HEK293 (cell line): ENCODE data around the gene IFI27L2.

ENCODE experiments used
- CTCF ChIA-PET: fragments of 350-600 bp; formaldehyde crosslinking; extraction: SDS; loops from one replicate; lab custom pipeline; 2021; ENCODE audit warnings: antibody characterized with exemption; lab: Yijun Ruan, JAX
- POLR2A ChIA-PET: fragments of 300-600 bp; formaldehyde crosslinking; extraction: SDS; loops from one replicate; lab custom pipeline; 2020; ENCODE audit warnings: antibody characterized with exemption, inconsistent platforms; lab: Yijun Ruan, JAX
- H3K27ac ChIP-seq: fragments of 200-500 bp; sonication (Bioruptor generic); 2 replicates; pipeline ENCODE4 v1.5.1; 2014; ENCODE audit warnings: low read depth, low read length, control low read depth, inconsistent platforms; ENCODE audit errors: extremely low read depth
- H3K36me3 ChIP-seq, 2 experiments: fragments of 200-500 bp in 1 of 2; sonication (Bioruptor generic) in 1 of 2; 1 replicate in 1 of 2; 2 replicates in 1 of 2; pipeline ENCODE4 v1.5.1; 2014 to 2017; ENCODE audit warnings: inconsistent platforms in 2 of 2, low read length in 2 of 2; ENCODE audit not compliant: control insufficient read depth in 2 of 2, insufficient read depth in 1 of 2
- H3K4me1 ChIP-seq: fragments of 200-500 bp; sonication (Bioruptor generic); 2 replicates; pipeline ENCODE4 v1.5.1; 2014; ENCODE audit warnings: mild to moderate bottlenecking, low read length, inconsistent platforms; ENCODE audit not compliant: control insufficient read depth, insufficient read depth
- H3K4me3 ChIP-seq: 2 replicates; pipeline ENCODE4 v1.5.1; 2011; ENCODE audit warnings: low read depth, mild to moderate bottlenecking, control low read depth, low read length, moderate library complexity
- H3K9me3 ChIP-seq: fragments of 200-500 bp; sonication (Bioruptor generic); 2 replicates; pipeline ENCODE4 v1.5.1; 2014; ENCODE audit warnings: low read depth, low read length, inconsistent platforms; ENCODE audit not compliant: control insufficient read depth, insufficient read depth
- BCL11B ChIP-seq: fragments of 450-650 bp; formaldehyde crosslinking; IDR thresholded peaks from 2 replicates; pipeline ENCODE4 v1.5.1; 2016; ENCODE audit warnings: low read depth, missing biosample characterization, missing genetic modification characterization
- KLF7 ChIP-seq: fragments of 450-650 bp; formaldehyde crosslinking; IDR thresholded peaks from 2 replicates; pipeline ENCODE4 v1.5.1; 2016; ENCODE audit warnings: missing biosample characterization, missing genetic modification characterization, borderline replicate concordance
- OVOL3 ChIP-seq: fragments of 450-650 bp; formaldehyde crosslinking; IDR thresholded peaks from 2 replicates; pipeline ENCODE4 v1.5.1; 2016; ENCODE audit warnings: missing biosample characterization, missing genetic modification characterization
- REPIN1 ChIP-seq: fragments of 450-650 bp; formaldehyde crosslinking; IDR thresholded peaks from 2 replicates; pipeline ENCODE4 v1.5.1; 2017; ENCODE audit warnings: missing biosample characterization, missing genetic modification characterization, low read depth
- SALL2 ChIP-seq: fragments of 450-650 bp; formaldehyde crosslinking; IDR thresholded peaks from 2 replicates; pipeline ENCODE4 v1.5.0; 2017; ENCODE audit warnings: missing biosample characterization, mild to moderate bottlenecking, missing genetic modification characterization, borderline replicate concordance
- ZBTB21 ChIP-seq: fragments of 450-650 bp; formaldehyde crosslinking; IDR thresholded peaks from 2 replicates; pipeline ENCODE4 v1.5.1; 2017; ENCODE audit warnings: missing biosample characterization, missing genetic modification characterization
- ZBTB48 ChIP-seq: fragments of 450-650 bp; formaldehyde crosslinking; IDR thresholded peaks from 2 replicates; pipeline ENCODE4 v1.5.1; 2016; ENCODE audit warnings: missing biosample characterization, missing genetic modification characterization
- ZFHX2 ChIP-seq: fragments of 450-650 bp; formaldehyde crosslinking; conservative IDR thresholded peaks from 2 replicates; pipeline ENCODE4 v1.5.1; 2016; ENCODE audit warnings: missing biosample characterization, missing genetic modification characterization
- ZNF133 ChIP-seq: fragments of 450-650 bp; formaldehyde crosslinking; IDR thresholded peaks from 2 replicates; pipeline ENCODE4 v1.5.1; 2016; ENCODE audit warnings: missing biosample characterization, missing genetic modification characterization
- ZNF140 ChIP-seq: fragments of 450-650 bp; formaldehyde crosslinking; IDR thresholded peaks from 2 replicates; pipeline ENCODE4 v1.5.1; 2016; ENCODE audit warnings: missing biosample characterization, missing genetic modification characterization
- ZNF175 ChIP-seq: fragments of 450-650 bp; formaldehyde crosslinking; IDR thresholded peaks from 2 replicates; pipeline ENCODE4 v1.5.1; 2016; ENCODE audit warnings: missing biosample characterization, missing genetic modification characterization
- ZNF19 ChIP-seq: fragments of 450-650 bp; formaldehyde crosslinking; IDR thresholded peaks from 2 replicates; pipeline ENCODE4; 2016; ENCODE audit warnings: missing biosample characterization, missing genetic modification characterization, low read depth
- ZNF214 ChIP-seq: fragments of 450-650 bp; formaldehyde crosslinking; IDR thresholded peaks from 2 replicates; pipeline ENCODE4 v1.5.1; 2017; ENCODE audit warnings: missing biosample characterization, mild to moderate bottlenecking, missing genetic modification characterization, borderline replicate concordance
- ZNF221 ChIP-seq: fragments of 450-650 bp; formaldehyde crosslinking; IDR thresholded peaks from 2 replicates; pipeline ENCODE4 v1.5.1; 2017; ENCODE audit warnings: missing biosample characterization, missing genetic modification characterization, borderline replicate concordance
- ZNF223 ChIP-seq: fragments of 450-650 bp; formaldehyde crosslinking; IDR thresholded peaks from 2 replicates; pipeline ENCODE4 v1.5.1; 2016; ENCODE audit warnings: missing biosample characterization, missing genetic modification characterization
- ZNF416 ChIP-seq: fragments of 450-650 bp; formaldehyde crosslinking; IDR thresholded peaks from 2 replicates; pipeline ENCODE4 v1.5.1; 2016; ENCODE audit warnings: missing biosample characterization, missing genetic modification characterization
- ZNF521 ChIP-seq: fragments of 450-650 bp; formaldehyde crosslinking; IDR thresholded peaks from 2 replicates; pipeline ENCODE4 v1.5.1; 2017; ENCODE audit warnings: missing biosample characterization, mild to moderate bottlenecking, missing genetic modification characterization
- ZNF549 ChIP-seq: fragments of 450-650 bp; IDR thresholded peaks from 2 replicates; pipeline ENCODE4 v1.5.1; 2018; ENCODE audit warnings: missing biosample characterization, missing genetic modification characterization, mild to moderate bottlenecking, inconsistent platforms, moderate library complexity
- ZNF621 ChIP-seq: fragments of 450-650 bp; formaldehyde crosslinking; IDR thresholded peaks from 2 replicates; pipeline ENCODE4 v1.5.1; 2017; ENCODE audit warnings: missing biosample characterization, missing genetic modification characterization
- ZNF624 ChIP-seq: fragments of 450-650 bp; formaldehyde crosslinking; IDR thresholded peaks from 2 replicates; pipeline ENCODE4 v1.5.1; 2017; ENCODE audit warnings: missing biosample characterization, missing genetic modification characterization
- ZNF701 ChIP-seq: fragments of 450-650 bp; formaldehyde crosslinking; IDR thresholded peaks from 2 replicates; pipeline ENCODE4 v1.5.1; 2016; ENCODE audit warnings: missing biosample characterization, missing genetic modification characterization
- ZNF791 ChIP-seq: fragments of 450-650 bp; formaldehyde crosslinking; IDR thresholded peaks from 2 replicates; pipeline ENCODE4 v1.5.1; 2016; ENCODE audit warnings: missing biosample characterization, missing genetic modification characterization
- ZNF830 ChIP-seq: fragments of 450-650 bp; IDR thresholded peaks from 2 replicates; pipeline ENCODE4 v1.5.0; 2018; ENCODE audit warnings: missing biosample characterization, missing genetic modification characterization, low read depth, mild to moderate bottlenecking, moderate library complexity
- ZNF837 ChIP-seq: fragments of 450-650 bp; formaldehyde crosslinking; IDR thresholded peaks from 2 replicates; pipeline ENCODE4 v1.5.1; 2016; ENCODE audit warnings: missing biosample characterization, missing genetic modification characterization
- TF ChIP-seq, protein P1 (sequence below): fragments of 450-650 bp; formaldehyde crosslinking; IDR thresholded peaks from 2 replicates; pipeline ENCODE4 v1.5.1; 2017; ENCODE audit warnings: missing biosample characterization, missing genetic modification characterization
- TF ChIP-seq, protein P2 (sequence below): fragments of 450-650 bp; formaldehyde crosslinking; conservative IDR thresholded peaks from 2 replicates; pipeline ENCODE4 v1.5.1; 2016; ENCODE audit warnings: low read depth, missing biosample characterization, missing genetic modification characterization
- TF ChIP-seq, protein P3 (sequence below): fragments of 450-650 bp; formaldehyde crosslinking; IDR thresholded peaks from 2 replicates; pipeline ENCODE4 v1.5.1; 2016; ENCODE audit warnings: missing biosample characterization, missing genetic modification characterization

Gene IFI27L2

DNA sequence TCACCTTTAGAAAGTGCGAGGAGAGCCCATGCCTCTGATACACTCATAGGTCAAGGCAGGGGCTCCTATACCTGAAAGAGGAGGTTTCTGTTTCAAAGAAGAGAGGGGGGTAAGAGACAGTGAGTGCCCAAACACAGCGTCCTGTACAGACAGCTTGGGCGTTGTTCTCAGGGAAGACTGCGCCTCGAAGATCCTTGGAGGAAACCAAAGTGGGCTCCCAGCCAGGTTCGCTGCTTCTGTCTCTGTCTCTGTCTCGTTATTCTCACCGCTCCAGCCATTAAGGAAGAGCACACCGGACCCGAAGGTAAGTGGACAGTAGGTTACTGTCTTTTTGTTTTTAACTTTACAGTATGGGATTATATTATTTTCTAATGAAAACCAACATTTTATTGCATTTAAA is 24.7 kb downstream of the IFI27L2 start (continued):
- TF ChIP-seq ZNF621 (tag by site-specific recombination) (no peak), ZNF175 (tag by site-specific recombination) (no peak)
- TF ChIP-seq, protein P1, sequence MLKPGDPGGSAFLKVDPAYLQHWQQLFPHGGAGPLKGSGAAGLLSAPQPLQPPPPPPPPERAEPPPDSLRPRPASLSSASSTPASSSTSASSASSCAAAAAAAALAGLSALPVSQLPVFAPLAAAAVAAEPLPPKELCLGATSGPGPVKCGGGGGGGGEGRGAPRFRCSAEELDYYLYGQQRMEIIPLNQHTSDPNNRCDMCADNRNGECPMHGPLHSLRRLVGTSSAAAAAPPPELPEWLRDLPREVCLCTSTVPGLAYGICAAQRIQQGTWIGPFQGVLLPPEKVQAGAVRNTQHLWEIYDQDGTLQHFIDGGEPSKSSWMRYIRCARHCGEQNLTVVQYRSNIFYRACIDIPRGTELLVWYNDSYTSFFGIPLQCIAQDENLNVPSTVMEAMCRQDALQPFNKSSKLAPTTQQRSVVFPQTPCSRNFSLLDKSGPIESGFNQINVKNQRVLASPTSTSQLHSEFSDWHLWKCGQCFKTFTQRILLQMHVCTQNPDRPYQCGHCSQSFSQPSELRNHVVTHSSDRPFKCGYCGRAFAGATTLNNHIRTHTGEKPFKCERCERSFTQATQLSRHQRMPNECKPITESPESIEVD (tag by site-specific recombination) = no peak

DNA sequence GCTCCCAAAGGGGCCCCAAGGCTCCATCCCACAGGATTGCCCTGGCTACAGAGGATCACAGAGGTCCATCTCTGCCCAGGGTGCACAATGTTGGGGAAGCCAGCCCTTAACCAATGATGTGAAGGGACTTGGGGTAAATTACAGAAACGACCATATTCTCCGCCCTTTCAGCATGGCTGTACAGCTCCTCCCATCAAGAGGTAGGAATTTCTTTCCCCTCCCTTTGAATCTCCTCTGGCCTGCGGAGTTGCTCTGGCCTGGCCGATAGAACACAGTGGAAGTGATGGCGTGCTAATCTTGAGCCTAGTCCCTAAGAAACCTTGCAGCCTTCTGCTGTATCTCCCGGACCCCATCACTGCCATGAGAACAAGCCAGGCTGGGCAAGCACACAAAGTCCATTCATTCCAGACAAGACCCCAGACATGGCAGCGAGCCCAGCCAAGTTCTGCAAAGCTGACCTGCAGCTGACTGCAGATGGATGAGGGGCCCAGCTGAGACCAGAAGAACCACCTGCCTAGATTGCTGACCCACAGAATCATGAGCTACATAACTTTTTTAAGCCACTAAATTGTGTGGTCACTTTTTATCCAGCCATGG is 25.8 kb downstream of the IFI27L2 start:
- H3K27ac ChIP-seq = no peak overlapping the region
- ChIA-PET CTCF (interaction anchor here (0.6 to 0.7 kb wide), 2 partner anchors 54 to 68 kb away, joined by 3 to 4 read pairs; no protein-coding TSS in a partner anchor), POLR2A (no interaction called here)
- no peaks in the 10 kb centered on the region for H3K4me1 ChIP-seq
- peaks cover 0 to 14% of the 10 kb centered on the region in 2 experiments; a peak in 1 of 3 replicates for H3K36me3 ChIP-seq
- H3K9me3 ChIP-seq = no peaks in the 10 kb centered on the region
- TF ChIP-seq ZFHX2 (tag by site-specific recombination) (no peak), BCL11B (tag by site-specific recombination) (no peak), ZNF416 (tag by site-specific recombination) (no peak), ZNF140 (tag by site-specific recombination) (no peak), ZNF701 (tag by site-specific recombination) (no peak), ZBTB48 (tag by site-specific recombination) (no peak), ZNF830 (no peak), ZNF223 (no peak), ZNF791 (tag by site-specific recombination) (no peak), ZNF521 (no peak), ZNF221 (tag by site-specific recombination) (no peak), SALL2 (tag by site-specific recombination) (no peak), ZNF549 (tag by site-specific recombination) (no peak), ZNF621 (tag by site-specific recombination) (no peak), REPIN1 (tag by site-specific recombination) (no peak)
- TF ChIP-seq, protein P2, sequence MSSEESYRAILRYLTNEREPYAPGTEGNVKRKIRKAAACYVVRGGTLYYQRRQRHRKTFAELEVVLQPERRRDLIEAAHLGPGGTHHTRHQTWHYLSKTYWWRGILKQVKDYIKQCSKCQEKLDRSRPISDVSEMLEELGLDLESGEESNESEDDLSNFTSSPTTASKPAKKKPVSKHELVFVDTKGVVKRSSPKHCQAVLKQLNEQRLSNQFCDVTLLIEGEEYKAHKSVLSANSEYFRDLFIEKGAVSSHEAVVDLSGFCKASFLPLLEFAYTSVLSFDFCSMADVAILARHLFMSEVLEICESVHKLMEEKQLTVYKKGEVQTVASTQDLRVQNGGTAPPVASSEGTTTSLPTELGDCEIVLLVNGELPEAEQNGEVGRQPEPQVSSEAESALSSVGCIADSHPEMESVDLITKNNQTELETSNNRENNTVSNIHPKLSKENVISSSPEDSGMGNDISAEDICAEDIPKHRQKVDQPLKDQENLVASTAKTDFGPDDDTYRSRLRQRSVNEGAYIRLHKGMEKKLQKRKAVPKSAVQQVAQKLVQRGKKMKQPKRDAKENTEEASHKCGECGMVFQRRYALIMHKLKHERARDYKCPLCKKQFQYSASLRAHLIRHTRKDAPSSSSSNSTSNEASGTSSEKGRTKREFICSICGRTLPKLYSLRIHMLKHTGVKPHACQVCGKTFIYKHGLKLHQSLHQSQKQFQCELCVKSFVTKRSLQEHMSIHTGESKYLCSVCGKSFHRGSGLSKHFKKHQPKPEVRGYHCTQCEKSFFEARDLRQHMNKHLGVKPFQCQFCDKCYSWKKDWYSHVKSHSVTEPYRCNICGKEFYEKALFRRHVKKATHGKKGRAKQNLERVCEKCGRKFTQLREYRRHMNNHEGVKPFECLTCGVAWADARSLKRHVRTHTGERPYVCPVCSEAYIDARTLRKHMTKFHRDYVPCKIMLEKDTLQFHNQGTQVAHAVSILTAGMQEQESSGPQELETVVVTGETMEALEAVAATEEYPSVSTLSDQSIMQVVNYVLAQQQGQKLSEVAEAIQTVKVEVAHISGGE = no peak
- TF ChIP-seq, all 188 proteins: peak for 0
- no peak overlapping the region for H3K4me3 ChIP-seq

DNA sequence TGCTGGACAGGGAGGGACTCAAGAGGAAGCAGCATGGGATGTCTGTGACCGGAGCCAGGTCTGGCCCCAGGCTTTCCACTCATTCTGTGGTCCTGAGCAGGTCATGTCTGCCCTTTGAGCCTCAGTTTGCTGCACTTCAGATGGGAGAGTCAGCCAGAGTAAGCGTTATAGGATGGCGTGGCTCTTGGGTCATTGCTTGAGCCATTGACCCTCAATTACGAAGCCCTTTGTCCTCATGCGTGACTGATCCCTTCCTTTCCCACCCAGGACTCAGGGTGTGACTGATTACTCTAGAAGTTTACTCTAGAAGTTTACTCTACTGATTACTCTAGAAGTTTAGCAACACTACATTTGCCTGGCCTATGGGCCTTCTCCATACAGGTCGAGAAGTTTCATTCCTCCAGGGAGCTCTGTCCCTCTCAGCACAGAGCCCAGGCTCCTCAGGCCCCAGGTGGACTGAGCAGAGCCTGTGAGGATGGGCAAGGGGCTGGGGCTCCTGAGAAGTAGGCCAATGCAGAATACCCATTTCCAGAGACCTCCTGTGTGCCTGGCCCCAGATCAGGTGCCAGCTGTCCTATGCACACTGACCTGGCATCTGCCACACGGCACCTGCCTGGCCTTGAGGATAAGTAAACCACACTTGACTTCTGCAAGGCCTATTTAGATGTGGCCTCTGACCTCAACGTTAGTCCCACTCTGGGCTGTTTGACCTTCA is 26.5 kb downstream of the IFI27L2 start:
- H3K4me1 ChIP-seq = no peaks in the 10 kb centered on the region
- ChIA-PET POLR2A (no interaction called here), CTCF (interaction anchor here (0.6 to 0.7 kb wide), 2 partner anchors 53 to 67 kb away, joined by 3 to 4 read pairs; no protein-coding TSS in a partner anchor)
- peaks cover 0 to 21% of the 10 kb centered on the region in 2 experiments; a peak in 1 of 3 replicates for H3K36me3 ChIP-seq
- no peak overlapping the region for H3K27ac ChIP-seq
- H3K4me3 ChIP-seq = no peak overlapping the region
- H3K9me3 ChIP-seq = no peaks in the 10 kb centered on the region
- TF ChIP-seq ZNF19 (tag by site-specific recombination) (no peak), ZNF624 (tag by site-specific recombination) (no peak), ZNF214 (tag by site-specific recombination) (no peak), ZNF133 (tag by site-specific recombination) (no peak), KLF7 (tag by site-specific recombination) (no peak), OVOL3 (tag by site-specific recombination) (no peak), ZBTB21 (no peak), ZNF837 (tag by site-specific recombination) (no peak)
- TF ChIP-seq, protein P3, sequence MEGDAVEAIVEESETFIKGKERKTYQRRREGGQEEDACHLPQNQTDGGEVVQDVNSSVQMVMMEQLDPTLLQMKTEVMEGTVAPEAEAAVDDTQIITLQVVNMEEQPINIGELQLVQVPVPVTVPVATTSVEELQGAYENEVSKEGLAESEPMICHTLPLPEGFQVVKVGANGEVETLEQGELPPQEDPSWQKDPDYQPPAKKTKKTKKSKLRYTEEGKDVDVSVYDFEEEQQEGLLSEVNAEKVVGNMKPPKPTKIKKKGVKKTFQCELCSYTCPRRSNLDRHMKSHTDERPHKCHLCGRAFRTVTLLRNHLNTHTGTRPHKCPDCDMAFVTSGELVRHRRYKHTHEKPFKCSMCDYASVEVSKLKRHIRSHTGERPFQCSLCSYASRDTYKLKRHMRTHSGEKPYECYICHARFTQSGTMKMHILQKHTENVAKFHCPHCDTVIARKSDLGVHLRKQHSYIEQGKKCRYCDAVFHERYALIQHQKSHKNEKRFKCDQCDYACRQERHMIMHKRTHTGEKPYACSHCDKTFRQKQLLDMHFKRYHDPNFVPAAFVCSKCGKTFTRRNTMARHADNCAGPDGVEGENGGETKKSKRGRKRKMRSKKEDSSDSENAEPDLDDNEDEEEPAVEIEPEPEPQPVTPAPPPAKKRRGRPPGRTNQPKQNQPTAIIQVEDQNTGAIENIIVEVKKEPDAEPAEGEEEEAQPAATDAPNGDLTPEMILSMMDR (tag by site-specific recombination) = no peak
